Activated naive CD4-positive, alpha-beta T cell treated with anti-CD3 and anti-CD28 coated beads, Interleukin-2, amount 50 U/mL, for 72 hours (primary cell): Measurements from ENCODE around the gene ZMYND15. TPM values are rescaled to one million over a fixed set of nuclear protein-coding genes. Genes with fewer than 3 reads are reported as not detected.
"Not testable (repeated sequence)": the region's sequence is repeated elsewhere in the genome, so short reads cannot be mapped to it uniquely, and the experiment has no call there.

Source experiments
- ATAC-seq, 2 donors: fragments of 150-1000 bp; cut with Tn5 transposase; 2 replicates each; pipeline ENCODE4 v1.10.0; 2021; ENCODE audit warnings: mild to moderate bottlenecking in 2 of 2, moderate library complexity in 2 of 2
- DNase-seq, 2 donors: peaks; one replicate each; pipeline ENCODE4 v3.0.0; 2021 to 2022; ENCODE audit warnings: low spot score in 2 of 2
- H3K27ac Mint-ChIP-seq, 2 donors: one replicate each; pipeline ENCODE4 v1.8.0; 2022; ENCODE audit warnings: mild to moderate bottlenecking in 2 of 2, mixed read lengths in 2 of 2
- H3K36me3 Mint-ChIP-seq, 2 donors: one replicate each; pipeline ENCODE4 v1.8.0; 2022; ENCODE audit warnings: mixed read lengths in 2 of 2
- H3K9me3 Mint-ChIP-seq, 2 donors: one replicate each; pipeline ENCODE4 v1.8.0; 2022; ENCODE audit warnings: mixed read lengths in 2 of 2
- total RNA-seq, 2 donors: library from RNA; stranded (reverse); gene quantifications; one replicate each; pipeline ENCODE4 v1.2.3, GENCODE V29; 2022

ZMYND15 gene
- total RNA-seq, 2 donors from 2014 or later, result 0.29 to 0.36 TPM

- H3K36me3 Mint-ChIP-seq, result peaks cover 20 to 22% of the 10 kb centered on the region in 2 donors
- ATAC-seq, result no peak
- peak overlapping the region; percentile 87 to 97 for H3K27ac Mint-ChIP-seq
- DNase-seq, result no peak
- no peaks in the 10 kb centered on the region for H3K9me3 Mint-ChIP-seq
Measured at GRCh38 chr17:4711661-4712181, 27.9 kb upstream of the ZMYND15 start.

DNA sequence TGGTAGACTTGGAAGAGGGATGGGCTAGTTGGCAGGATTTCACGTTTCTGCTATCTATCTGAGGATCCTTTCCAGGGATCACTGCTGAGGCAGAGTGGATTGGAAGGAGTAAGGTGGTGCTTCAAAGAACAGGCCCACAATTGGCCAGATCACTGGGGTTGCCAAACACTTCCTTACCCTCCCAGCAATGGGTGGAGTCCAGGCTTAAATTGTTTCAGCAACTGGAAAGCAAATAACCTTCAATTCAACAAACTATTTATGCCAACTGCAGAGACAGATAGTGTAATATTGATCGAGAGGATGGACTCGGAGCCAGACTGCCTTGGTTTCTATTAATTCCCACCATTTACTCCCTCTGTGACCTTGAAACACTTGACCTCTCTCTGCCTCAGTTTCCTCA, 27.1 kb upstream of the ZMYND15 start:
- DNase-seq (no peak), ATAC-seq (no peak)
- peak overlapping the region; percentile 47 to 87 for H3K27ac Mint-ChIP-seq
- peaks cover 20 to 28% of the 10 kb centered on the region in 2 donors for H3K36me3 Mint-ChIP-seq
- H3K9me3 Mint-ChIP-seq, result no peaks in the 10 kb centered on the region

DNA sequence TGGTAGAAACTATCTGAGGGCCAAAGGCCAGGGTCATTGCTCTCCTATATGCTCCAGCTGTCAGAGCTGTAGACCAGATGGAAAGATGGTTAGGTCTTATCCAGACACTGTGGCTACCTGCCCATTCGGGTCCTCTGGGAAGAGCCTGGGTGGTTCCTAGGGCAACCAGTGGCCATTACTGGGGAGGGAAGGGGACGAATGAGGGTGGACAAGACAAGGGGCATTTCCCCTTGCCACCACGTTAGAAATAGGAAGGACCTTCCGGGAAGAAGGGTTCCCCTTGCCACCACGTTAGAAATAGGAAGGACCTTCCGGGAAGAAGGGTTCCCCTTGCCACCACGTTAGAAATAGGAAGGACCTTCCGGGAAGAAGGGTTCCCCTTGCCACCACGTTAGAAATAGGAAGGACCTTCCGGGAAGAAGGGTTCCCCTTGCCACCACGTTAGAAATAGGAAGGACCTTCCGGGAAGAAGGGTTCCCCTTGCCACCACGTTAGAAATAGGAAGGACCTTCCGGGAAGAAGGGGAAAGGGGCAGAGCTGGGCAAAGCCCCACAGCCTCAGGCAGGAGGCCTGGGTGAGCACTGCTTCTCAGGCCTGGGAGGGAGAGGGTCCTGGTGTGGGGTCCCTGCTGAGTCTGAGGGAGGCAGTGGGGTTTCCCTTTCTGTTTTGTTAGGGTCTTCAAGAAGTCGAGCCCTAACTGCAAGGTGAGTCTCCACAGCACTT, 25.1 kb upstream of the ZMYND15 start:
- Mint-ChIP-seq H3K27ac (peak overlapping the region; percentile 84 to 97), H3K36me3 (peaks cover 23 to 37% of the 10 kb centered on the region in 2 donors)
- not testable (repeated sequence) for DNase-seq, H3K9me3 Mint-ChIP-seq, ATAC-seq

DNA sequence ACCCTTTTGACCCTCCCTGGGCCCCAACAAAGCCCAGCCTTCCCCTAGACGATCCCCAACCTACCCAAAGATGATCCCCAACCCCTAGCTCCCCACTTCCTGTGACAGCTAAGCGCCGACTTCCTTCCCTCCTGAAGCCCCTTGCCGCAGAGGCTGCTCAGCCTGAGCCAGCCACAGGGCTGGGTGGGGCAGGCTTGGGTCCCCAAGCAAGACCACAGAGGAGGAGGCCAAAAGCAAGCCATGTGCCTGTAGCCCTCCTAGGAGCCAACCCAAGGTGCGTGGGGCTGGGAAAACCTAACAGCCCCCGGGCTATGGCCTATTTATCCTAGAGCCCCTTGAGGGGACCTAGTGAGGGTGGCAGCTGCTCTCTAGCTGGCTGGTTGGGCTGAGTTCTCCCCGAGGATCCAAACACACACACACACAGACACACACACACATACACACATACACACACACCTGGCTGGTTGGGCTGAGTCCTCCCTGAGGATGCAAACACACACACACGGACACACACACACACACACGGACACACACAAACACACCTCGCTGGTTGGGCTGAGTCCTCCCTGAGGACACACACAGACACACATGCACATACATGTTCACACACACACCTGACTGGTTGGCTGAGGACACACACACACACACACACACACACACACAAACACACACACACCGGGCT, 24.4 kb upstream of the ZMYND15 start:
- no peaks in the 10 kb centered on the region for H3K9me3 Mint-ChIP-seq
- ATAC-seq, result no peak

DNA sequence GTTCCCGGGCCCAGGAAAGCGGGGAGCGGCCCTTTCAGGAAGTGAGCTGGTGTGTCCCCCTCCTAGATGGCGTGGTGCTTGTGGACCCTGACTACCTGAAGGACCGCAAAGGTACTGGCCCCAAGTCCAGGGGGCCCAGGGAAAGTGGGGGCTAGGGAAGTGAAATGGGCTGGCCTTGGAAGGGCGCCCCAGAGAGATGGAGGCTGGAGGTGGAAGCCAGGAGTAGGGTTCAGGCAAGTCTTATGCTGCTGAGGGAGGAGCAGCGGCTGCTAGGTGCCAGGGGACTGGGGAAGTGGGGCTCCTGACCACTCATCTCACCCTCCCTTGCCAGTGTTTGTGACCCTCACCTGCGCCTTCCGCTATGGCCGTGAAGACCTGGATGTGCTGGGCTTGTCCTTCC, 23.6 kb upstream of the ZMYND15 start:
- H3K9me3 Mint-ChIP-seq, result no peaks in the 10 kb centered on the region
- ATAC-seq, result no peak
- H3K36me3 Mint-ChIP-seq, result peaks cover 24 to 35% of the 10 kb centered on the region in 2 donors
- DNase-seq, result no peak
- H3K27ac Mint-ChIP-seq, result peak overlapping the region; percentile 84 to 97

More for the DNA sequence above, 24.4 kb upstream of the ZMYND15 start:
- DNase-seq, result no peak
- peak overlapping the region; percentile 84 to 97 for H3K27ac Mint-ChIP-seq
- peaks cover 26 to 37% of the 10 kb centered on the region in 2 donors for H3K36me3 Mint-ChIP-seq

- Mint-ChIP-seq H3K27ac (no peak overlapping the region), H3K36me3 (peaks cover 14 to 20% of the 10 kb centered on the region in 2 donors), H3K9me3 (no peaks in the 10 kb centered on the region)
- DNase-seq (no peak), ATAC-seq (no peak)
Measured at GRCh38 chr17:4717791-4718190, 21.8 kb upstream of the ZMYND15 start.

GRCh38 chr17:4718276-4718675, 21.4 kb upstream of the ZMYND15 start:
- H3K9me3 Mint-ChIP-seq, result no peaks in the 10 kb centered on the region
- peak overlapping the region in 1 of 2 donors; percentile 50 for H3K27ac Mint-ChIP-seq
- ATAC-seq, result no peak
- no peak for DNase-seq
- peaks cover 14 to 20% of the 10 kb centered on the region in 2 donors for H3K36me3 Mint-ChIP-seq

DNA sequence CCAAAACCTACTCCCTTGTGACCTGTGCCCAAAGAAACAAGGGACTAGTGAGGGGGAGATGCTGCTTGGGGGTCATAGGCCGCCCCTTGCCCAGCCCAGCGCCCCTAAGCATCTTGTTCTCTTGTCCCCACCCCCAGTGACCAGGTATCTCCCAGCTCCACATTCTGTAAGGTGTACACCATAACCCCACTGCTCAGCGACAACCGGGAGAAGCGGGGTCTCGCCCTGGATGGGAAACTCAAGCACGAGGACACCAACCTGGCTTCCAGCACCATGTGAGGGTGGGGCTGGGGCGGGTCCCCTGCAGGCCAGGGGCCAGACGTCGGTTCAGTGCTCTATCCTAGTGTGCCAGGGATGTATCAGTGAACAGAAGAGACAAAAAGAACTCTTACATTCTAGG, 20.5 kb upstream of the ZMYND15 start:
- DNase-seq, result no peak
- Mint-ChIP-seq H3K36me3 (peaks cover 14 to 17% of the 10 kb centered on the region in 2 donors), H3K27ac (peak overlapping the region in 1 of 2 donors; percentile 37), H3K9me3 (no peaks in the 10 kb centered on the region)
- no peak for ATAC-seq

DNA sequence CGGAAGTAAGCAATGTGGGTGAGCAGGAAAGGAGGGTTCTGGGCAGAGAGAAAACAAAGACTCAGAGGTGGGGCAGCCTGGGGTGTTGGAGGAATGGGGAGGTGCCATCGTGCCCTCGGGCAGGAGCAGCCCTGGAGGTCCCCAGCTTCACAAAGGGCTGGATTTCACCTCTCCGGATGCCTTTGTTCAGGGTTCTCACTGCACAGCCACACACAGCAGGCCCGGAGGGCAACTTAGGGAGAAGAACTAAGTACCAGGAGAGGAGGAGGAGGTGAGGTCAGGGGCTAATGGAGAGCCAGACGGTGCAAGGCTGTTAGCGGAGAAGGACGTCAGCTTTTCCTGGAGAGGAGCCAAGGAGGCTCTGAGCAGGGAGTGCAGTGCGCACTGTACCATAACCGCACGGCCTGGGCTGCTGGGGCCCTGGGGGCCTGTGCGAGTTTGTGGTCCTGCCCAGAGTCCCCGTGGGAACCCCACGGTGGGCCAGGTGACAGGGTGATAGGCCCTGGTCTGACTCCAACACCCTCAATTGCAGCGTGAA, 19.9 kb upstream of the ZMYND15 start:
- H3K36me3 Mint-ChIP-seq, result peaks cover 14 to 15% of the 10 kb centered on the region in 2 donors

DNA sequence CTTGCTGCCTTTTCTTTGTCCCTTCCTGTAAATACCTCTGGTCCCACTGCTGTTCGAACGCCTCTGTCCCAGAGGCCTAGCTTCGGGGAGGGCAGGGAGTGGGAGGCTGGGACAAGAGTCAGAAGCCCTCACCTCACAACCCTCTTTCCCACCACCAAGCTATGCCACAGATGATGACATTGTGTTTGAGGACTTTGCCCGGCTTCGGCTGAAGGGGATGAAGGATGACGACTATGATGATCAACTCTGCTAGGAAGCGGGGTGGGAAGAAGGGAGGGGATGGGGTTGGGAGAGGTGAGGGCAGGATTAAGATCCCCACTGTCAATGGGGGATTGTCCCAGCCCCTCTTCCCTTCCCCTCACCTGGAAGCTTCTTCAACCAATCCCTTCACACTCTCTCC, 18.8 kb upstream of the ZMYND15 start:
- H3K9me3 Mint-ChIP-seq, result no peaks in the 10 kb centered on the region
- H3K36me3 Mint-ChIP-seq, result peaks cover 7 to 15% of the 10 kb centered on the region in 2 donors
- DNase-seq, result no peak
- ATAC-seq, result no peak
- peak overlapping the region in 1 of 2 donors; percentile 84 for H3K27ac Mint-ChIP-seq

More for the DNA sequence above, 19.9 kb upstream of the ZMYND15 start:
- ATAC-seq (no peak), DNase-seq (no peak)
- no peaks in the 10 kb centered on the region for H3K9me3 Mint-ChIP-seq
- peak overlapping the region; percentile 37 to 91 for H3K27ac Mint-ChIP-seq

GRCh38 chr17:4721203-4722135, 18.2 kb upstream of the ZMYND15 start:
- H3K36me3 Mint-ChIP-seq, result peaks cover 7 to 15% of the 10 kb centered on the region in 2 donors
- no peaks in the 10 kb centered on the region for H3K9me3 Mint-ChIP-seq
- ATAC-seq (peak; percentile 20 to 71), DNase-seq (no peak)
- peak overlapping the region in 1 of 2 donors; percentile 84 for H3K27ac Mint-ChIP-seq

- H3K36me3 Mint-ChIP-seq, result peaks cover 7 to 8% of the 10 kb centered on the region in 2 donors
- no peak for DNase-seq
- H3K27ac Mint-ChIP-seq, result no peak overlapping the region
- ATAC-seq, result no peak
- no peaks in the 10 kb centered on the region for H3K9me3 Mint-ChIP-seq
Measured at GRCh38 chr17:4722678-4723240, 16.9 kb upstream of the ZMYND15 start.

GRCh38 chr17:4724650-4725049, 15.0 kb upstream of the ZMYND15 start:
- H3K27ac Mint-ChIP-seq, result no peak overlapping the region
- H3K36me3 Mint-ChIP-seq, result peaks cover 0 to 1% of the 10 kb centered on the region in 2 donors
- no peak for DNase-seq
- H3K9me3 Mint-ChIP-seq, result no peaks in the 10 kb centered on the region
- ATAC-seq, result no peak

DNA sequence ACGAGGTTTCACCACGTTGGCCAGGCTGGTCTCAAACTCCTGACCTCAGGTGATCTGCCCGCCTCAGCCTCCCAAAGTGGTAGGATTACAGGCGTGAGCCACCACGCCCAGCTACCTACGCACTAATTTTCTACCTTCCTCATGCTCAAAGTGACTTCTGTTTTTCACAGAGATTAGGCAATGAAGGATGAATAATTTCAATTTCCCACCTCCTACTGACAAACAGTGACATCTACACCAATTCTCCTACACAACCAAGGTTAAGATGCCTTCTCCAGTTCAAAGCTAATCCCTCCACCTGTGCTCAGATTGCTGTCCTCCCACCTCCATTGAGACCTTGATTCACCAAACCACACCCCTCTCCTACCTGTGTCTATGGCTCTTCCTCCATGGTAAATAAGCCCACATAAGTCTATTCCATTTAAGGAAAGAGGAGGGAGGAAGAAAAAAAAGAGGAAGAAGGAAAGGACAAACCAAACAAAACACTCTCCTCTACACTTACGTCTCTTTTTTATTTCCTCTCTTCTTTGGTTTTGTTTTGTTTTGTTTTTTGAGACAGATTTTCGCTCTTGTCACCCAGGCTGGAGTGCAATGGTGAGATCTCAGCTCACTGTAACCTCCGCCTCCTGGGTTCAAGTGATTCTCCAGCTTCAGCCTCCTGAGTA, 13.9 kb upstream of the ZMYND15 start:
- H3K36me3 Mint-ChIP-seq, result no peaks in the 10 kb centered on the region
- H3K27ac Mint-ChIP-seq, result peak overlapping the region in 1 of 2 donors; percentile 21
- ATAC-seq (no peak), DNase-seq (no peak)
- H3K9me3 Mint-ChIP-seq, result no peaks in the 10 kb centered on the region

GRCh38 chr17:4728124-4728523, 11.5 kb upstream of the ZMYND15 start:
- H3K27ac Mint-ChIP-seq, result peak overlapping the region; percentile 2 to 53
- H3K36me3 Mint-ChIP-seq, result peaks cover 0 to 5% of the 10 kb centered on the region in 2 donors
- DNase-seq (no peak), ATAC-seq (peak; percentile 31 to 43)
- H3K9me3 Mint-ChIP-seq, result no peaks in the 10 kb centered on the region
